Suprapubic skin (tissue), 4 donors: Measurements from ENCODE around the gene EVL. TPM values are rescaled to one million over a fixed set of nuclear protein-coding genes. Genes with fewer than 3 reads are reported as not detected.

ENCODE experiments used
- DNase-seq, 2 donors: peaks; one replicate each; pipeline ENCODE4 v3.0.0-alpha.2; 2019; ENCODE audit warnings: low spot score in 2 of 2
- H3K27ac ChIP-seq: fragments of 200-600 bp; sonication (generic); one replicate; pipeline ENCODE4 v1.5.1; 2019
- H3K27me3 ChIP-seq: fragments of 200-600 bp; sonication (generic); one replicate; pipeline ENCODE4 v1.5.1; 2019
- H3K36me3 ChIP-seq: fragments of 200-600 bp; sonication (generic); one replicate; pipeline ENCODE4 v1.5.1; 2019
- H3K4me1 ChIP-seq: fragments of 200-600 bp; sonication (generic); one replicate; pipeline ENCODE4 v1.5.1; 2019
- H3K4me3 ChIP-seq: fragments of 200-600 bp; sonication (generic); one replicate; pipeline ENCODE4 v1.5.1; 2019; ENCODE audit warnings: mild to moderate bottlenecking
- H3K9me3 ChIP-seq: fragments of 200-600 bp; sonication (generic); one replicate; pipeline ENCODE4 v1.5.1; 2019
- EP300 ChIP-seq: sonication (generic); formaldehyde crosslinking; IDR thresholded peaks from one replicate; pipeline ENCODE4 v1.6.1; 2017; ENCODE audit warnings: antibody characterized with exemption
- POLR2A ChIP-seq, 2 donors: fragments of 450-650 bp; IDR thresholded peaks; one replicate each; pipeline ENCODE4 v1.6.1; 2017; ENCODE audit warnings: antibody characterized with exemption in 2 of 2, mild to moderate bottlenecking in 2 of 2, moderate library complexity in 2 of 2
- POLR2AphosphoS5 ChIP-seq, 3 donors: sonication (generic); formaldehyde crosslinking; IDR thresholded peaks; one replicate each; pipeline ENCODE4 v1.6.1; 2017; ENCODE audit warnings: antibody characterized with exemption in 3 of 3
- WGBS: methylation state at CpG from one replicate; pipeline ENCODE4 v1.1.5; 2018; 5-methylcytosine and 5-hydroxymethylcytosine counted together
- total RNA-seq, 4 donors: library from RNA; depleted of rRNA; stranded (reverse); fragments of >200 nt; gene quantifications; one replicate each; pipeline ENCODE4 v1.1.0, GENCODE V29; 2016
- TF ChIP-seq, protein P1 (sequence below), 2 donors: fragments of 200-600 bp in 1 of 2; fragments of 450-650 bp in 1 of 2; sonication (generic) in 1 of 2; IDR thresholded peaks; one replicate each; pipeline ENCODE4 v1.5.1; 2016 to 2019; ENCODE audit warnings: antibody characterized with exemption in 2 of 2, mild to moderate bottlenecking in 1 of 2, moderate library complexity in 1 of 2

Gene EVL
- total RNA-seq, 4 donors from 2014 or later, result 48.8 to 80.0 (median 61.4) TPM

DNA sequence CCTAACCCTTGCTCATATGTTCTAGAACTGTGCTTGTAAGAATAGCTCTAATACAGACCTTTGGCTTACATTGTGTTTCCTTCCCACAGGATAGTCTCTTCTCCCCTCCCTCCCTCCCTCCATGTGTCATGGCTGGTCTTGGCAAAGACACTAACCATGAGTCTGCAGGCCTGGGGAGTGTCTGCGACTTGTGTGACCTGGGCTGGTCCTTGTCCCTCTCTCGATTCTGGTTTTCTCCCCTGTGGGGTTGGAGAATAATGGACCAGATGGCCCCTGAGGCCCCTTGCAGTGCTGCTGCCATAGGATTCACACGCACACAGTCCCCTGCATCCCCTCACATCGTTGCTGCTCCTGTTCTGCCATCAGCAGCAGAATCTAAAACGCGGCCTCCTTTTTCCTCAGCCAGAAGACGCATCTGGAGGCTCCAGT is 64.0 kb downstream of the EVL start:
- no peak for DNase-seq
- H3K4me1 ChIP-seq, result peaks cover 49% of the 10 kb centered on the region
- no peaks in the 10 kb centered on the region for H3K9me3 ChIP-seq
- no peaks in the 10 kb centered on the region for H3K27me3 ChIP-seq
- H3K27ac ChIP-seq, result peak overlapping the region; percentile 1
- peaks cover 31% of the 10 kb centered on the region for H3K36me3 ChIP-seq
- H3K4me3 ChIP-seq, result no peak overlapping the region
- 67% methylated on average over 7 of the region's 7 CpGs for WGBS
- TF ChIP-seq EP300 (no peak), POLR2A (IDR thresholded peaks at IDR 0.05) (no peak), POLR2AphosphoS5 (IDR thresholded peaks at IDR 0.05) (no peak)
- TF ChIP-seq, protein P1, sequence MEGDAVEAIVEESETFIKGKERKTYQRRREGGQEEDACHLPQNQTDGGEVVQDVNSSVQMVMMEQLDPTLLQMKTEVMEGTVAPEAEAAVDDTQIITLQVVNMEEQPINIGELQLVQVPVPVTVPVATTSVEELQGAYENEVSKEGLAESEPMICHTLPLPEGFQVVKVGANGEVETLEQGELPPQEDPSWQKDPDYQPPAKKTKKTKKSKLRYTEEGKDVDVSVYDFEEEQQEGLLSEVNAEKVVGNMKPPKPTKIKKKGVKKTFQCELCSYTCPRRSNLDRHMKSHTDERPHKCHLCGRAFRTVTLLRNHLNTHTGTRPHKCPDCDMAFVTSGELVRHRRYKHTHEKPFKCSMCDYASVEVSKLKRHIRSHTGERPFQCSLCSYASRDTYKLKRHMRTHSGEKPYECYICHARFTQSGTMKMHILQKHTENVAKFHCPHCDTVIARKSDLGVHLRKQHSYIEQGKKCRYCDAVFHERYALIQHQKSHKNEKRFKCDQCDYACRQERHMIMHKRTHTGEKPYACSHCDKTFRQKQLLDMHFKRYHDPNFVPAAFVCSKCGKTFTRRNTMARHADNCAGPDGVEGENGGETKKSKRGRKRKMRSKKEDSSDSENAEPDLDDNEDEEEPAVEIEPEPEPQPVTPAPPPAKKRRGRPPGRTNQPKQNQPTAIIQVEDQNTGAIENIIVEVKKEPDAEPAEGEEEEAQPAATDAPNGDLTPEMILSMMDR (IDR thresholded peaks at IDR 0.05), result no peak

DNA sequence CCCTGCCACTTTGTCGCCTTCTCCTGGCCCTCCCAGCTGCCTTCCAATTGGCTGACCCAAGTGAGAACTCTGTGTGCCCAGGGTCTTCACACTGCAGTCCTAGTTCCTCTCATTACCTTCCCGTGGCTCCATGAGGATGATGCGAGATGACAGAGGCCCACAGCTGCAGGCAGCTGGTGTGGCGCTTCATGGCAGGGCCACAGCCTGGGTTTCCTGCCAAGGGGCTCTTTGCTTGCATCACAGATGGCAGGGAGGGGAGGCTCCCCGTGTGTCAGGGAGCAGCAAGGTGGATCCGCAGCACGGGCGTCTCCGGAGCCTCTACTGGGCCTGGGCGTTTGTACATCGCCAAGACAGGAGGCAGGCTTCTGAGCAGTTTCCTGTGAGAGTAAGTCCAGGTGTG is 65.3 kb downstream of the EVL start:
- H3K9me3 ChIP-seq, result no peaks in the 10 kb centered on the region
- no peaks in the 10 kb centered on the region for H3K27me3 ChIP-seq
- H3K4me1 ChIP-seq, result peaks cover 49% of the 10 kb centered on the region
- H3K27ac ChIP-seq, result peak overlapping the region; percentile 58
- TF ChIP-seq POLR2AphosphoS5 (IDR thresholded peaks at IDR 0.05) (no peak), POLR2A (IDR thresholded peaks at IDR 0.05) (no peak), EP300 (no peak)
- TF ChIP-seq, protein P1 (IDR thresholded peaks at IDR 0.05), result no peak
- no peak overlapping the region for H3K4me3 ChIP-seq
- no peak for DNase-seq
- H3K36me3 ChIP-seq, result peaks cover 33% of the 10 kb centered on the region
- 83% methylated on average over 6 of the region's 11 CpGs for WGBS

DNA sequence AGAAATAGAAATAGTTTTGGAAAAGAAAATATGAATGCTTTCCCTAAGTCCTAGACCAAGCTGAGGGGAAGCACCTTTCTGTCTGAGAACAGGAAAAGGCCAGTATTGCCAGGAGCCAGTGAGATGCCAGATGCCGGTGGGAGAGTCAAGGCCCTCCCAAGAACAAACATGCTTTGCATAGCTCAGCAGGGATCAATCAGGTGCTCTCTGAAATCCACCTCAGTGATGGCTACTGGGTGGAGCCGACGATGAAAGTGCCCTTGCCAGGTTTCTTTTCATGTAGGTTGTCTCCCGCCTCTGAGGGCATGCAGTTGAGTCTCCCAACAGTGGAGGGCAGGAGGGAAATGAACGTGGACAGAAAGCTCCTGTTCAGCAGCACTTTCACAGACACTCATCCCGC is 66.0 kb downstream of the EVL start:
- TF ChIP-seq EP300 (no peak), POLR2A (IDR thresholded peaks at IDR 0.05) (no peak)
- TF ChIP-seq, protein P1 (IDR thresholded peaks at IDR 0.05), result no peak
- Histone ChIP-seq H3K27ac (peak overlapping the region; percentile 73), H3K36me3 (peaks cover 30% of the 10 kb centered on the region), H3K4me1 (peaks cover 49% of the 10 kb centered on the region), H3K9me3 (no peaks in the 10 kb centered on the region), H3K27me3 (no peaks in the 10 kb centered on the region), H3K4me3 (no peak overlapping the region)
- WGBS, result 63% methylated on average over 6 of the region's 6 CpGs
- no peak for DNase-seq

DNA sequence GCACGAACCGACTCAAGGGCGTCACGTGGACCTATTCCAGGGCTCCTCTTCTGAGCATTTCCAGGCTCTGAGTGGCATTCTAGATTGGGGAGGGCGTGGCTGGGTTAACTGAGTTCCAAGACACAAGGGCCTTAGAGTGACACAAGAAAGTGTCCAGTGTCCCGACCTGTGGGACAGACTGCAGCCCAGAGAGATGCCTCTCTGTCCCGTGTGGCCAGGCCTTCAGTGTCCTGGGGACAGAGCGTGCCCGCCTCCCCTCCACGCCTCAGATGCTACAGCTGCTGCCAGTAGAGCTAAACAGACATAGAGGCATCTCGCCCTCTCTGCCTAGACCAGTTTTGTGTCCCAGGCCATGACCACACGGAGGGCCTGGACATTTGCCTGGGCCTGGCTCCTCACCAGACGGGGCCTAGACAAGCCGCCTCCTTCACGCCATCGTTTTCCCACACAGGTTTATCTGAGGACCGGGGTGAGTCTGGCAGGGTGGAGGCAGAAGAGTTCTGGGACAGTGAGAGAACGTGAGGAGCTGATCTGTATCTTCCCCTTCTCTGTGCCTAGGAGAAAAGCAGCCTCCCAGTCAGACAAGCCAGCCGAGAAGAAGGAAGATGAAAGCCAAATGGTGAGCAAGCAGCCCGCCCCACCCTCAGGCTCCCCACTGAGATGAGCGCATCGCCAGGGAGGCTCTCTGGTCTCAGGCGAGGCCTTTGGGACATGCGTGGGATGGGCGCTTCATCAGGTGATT is 67.1 kb downstream of the EVL start:
- WGBS, result 41% methylated on average over 15 of the region's 25 CpGs
- DNase-seq, result no peak
- H3K27ac ChIP-seq, result peak overlapping the region; percentile 73
- H3K4me3 ChIP-seq, result no peak overlapping the region
- TF ChIP-seq POLR2A (IDR thresholded peaks at IDR 0.05) (no peak), POLR2AphosphoS5 (IDR thresholded peaks at IDR 0.05) (peak in 1 of 3 donors; percentile 37)
- peaks cover 30% of the 10 kb centered on the region for H3K36me3 ChIP-seq
- H3K4me1 ChIP-seq, result peaks cover 49% of the 10 kb centered on the region
- no peaks in the 10 kb centered on the region for H3K9me3 ChIP-seq
- H3K27me3 ChIP-seq, result no peaks in the 10 kb centered on the region

DNA sequence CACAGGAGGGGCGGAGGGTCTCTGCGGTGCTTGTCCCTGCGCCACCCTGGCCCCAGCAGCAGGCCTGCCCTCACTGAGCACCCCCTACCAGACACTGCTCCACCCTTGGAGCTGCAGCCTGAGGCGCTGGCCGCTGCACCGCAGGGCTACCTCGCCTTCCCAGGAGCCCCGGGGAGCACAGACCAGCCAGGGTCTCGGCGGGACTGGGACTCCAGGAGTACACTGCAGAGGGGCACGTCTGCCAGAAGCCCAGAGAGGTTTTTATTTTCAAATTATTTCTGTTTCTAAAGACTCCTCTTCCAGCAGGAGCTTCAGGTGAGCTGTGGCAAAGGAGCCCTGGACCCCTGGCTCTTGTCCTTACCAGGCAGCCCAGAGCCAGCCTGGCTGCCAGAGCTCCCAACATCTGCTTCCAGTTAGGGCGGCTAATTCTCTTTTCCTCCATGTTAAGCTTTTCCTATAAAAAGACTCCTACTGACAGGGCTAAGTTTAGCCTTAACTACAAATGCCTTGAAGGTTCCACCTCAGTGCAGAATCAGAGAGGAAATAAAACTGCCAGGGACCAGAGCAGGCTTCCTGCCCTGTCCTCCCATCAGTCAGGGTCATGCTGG is 67.8 kb downstream of the EVL start:
- H3K27ac ChIP-seq, result peak overlapping the region; percentile 73
- no peak overlapping the region for H3K4me3 ChIP-seq
- no peak for DNase-seq
- TF ChIP-seq EP300 (no peak), POLR2AphosphoS5 (IDR thresholded peaks at IDR 0.05) (no peak), POLR2A (IDR thresholded peaks at IDR 0.05) (no peak)
- TF ChIP-seq, protein P1 (IDR thresholded peaks at IDR 0.05), result no peak
- no peaks in the 10 kb centered on the region for H3K27me3 ChIP-seq
- H3K4me1 ChIP-seq, result peaks cover 48% of the 10 kb centered on the region
- H3K9me3 ChIP-seq, result no peaks in the 10 kb centered on the region
- 50% methylated on average over 5 of the region's 12 CpGs for WGBS
- H3K36me3 ChIP-seq, result peaks cover 32% of the 10 kb centered on the region
